Fibroblast of skin of scalp (primary cell): ENCODE results near the gene ARL15.

Experiments
- DNase-seq: peaks from one replicate; pipeline ENCODE4 v3.0.0-alpha.2; 2013

ARL15 gene

DNA sequence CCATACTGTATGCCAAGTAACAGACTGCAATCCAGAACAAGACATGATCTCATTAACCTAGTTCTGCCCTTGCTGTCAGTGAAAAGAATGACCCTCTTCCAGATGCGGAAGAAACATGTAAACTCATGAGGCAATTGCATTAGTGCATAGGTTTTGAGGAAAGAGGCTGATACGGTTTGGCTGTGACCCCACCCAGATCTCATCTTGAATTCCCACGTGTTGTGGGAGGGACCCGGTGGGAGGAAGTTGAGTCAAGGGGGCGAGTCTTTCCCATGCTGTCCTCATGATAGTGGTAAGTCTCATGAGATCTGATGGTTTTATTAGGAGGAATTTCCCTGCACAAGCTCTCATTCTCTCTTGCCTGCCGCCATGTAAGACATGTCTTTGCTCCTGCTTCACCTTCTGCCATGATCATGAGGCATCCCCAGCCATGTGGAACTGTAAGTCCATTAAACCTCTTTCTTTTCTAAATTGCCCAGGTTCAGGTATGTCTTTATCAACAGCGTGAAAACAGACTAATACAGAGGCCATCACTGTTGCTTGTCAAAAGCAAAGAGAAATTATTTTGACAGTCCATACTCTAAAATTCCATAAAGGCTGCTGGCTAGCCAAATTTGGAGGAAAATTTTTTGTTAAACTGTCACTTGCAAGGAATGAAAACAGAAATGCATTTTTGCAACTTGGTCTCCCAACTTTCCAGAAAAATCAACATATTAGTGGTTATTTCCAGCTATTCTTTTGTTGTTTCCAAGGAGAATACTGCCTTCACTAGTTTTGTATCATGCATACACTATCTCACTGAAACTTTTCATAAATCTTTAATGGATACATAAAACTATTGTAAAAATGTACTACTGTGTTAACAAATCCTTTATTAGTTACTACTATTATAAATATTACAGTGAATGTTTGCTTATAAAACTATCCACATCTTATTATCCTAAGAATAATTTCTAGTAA, 3.2 kb upstream of the ARL15 start:
- DNase-seq: peak; percentile 7

- no peak for DNase-seq
Measured at GRCh38 chr5:54312499-54312898, 2.1 kb upstream of the ARL15 start.

GRCh38 chr5:54311176-54311677, 854 bp upstream of the ARL15 start:
- peak; percentile 6 for DNase-seq

DNA sequence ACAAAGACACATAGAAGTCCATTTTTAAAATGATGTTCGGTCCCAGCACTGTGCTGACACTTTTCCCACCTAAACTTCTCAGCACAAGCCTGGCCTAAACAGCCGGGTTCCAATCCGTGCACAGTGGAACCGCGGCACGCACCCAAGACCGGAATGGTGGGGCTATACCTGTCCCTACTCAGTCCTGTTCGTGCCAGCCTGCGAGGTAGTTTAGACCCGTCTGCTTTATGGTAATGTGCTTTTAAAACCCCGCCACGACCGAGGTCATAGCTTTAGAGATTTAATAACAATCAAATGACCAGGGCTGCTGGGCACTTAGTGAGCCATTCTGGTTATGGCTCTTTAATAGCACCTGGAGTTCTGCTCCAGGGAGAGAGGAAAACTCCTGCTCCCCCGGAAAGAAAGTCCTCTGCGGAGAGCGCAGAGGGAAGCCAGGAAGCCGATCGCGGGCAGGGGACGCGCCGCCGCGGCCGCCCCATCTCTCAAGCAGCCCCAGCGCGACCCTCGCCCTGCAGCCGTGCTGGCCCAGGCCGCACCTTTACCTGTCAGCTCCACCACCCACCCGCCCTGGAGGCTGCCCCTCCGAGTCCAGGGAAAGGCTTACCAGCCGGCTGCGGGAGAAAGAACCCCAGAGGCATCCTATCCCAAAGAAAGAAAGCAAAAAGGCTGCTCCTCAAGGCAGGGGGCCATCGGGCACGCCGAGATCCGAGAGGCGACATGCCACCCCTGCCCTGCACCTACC, 511 bp downstream of the ARL15 start:
- DNase-seq: no peak

DNA sequence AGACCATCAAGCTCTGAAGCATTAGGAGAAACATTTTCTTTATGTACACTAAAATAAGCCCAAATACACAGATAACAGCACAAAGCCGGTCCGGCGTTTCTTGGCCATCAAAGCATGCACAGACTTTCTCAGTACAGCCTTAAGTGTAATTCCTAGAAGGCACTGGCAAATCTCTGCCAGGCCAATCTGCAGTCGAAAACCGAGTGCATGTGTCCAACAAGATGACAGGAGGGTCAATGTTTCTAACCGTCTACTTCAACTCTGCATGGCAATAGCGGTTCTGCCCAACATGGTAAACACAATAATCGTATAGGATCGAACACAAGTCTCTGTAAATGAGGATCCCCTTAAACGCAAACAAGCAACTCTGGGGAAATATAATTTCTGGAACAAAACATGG, 1.1 kb downstream of the ARL15 start:
- no peak for DNase-seq

DNA sequence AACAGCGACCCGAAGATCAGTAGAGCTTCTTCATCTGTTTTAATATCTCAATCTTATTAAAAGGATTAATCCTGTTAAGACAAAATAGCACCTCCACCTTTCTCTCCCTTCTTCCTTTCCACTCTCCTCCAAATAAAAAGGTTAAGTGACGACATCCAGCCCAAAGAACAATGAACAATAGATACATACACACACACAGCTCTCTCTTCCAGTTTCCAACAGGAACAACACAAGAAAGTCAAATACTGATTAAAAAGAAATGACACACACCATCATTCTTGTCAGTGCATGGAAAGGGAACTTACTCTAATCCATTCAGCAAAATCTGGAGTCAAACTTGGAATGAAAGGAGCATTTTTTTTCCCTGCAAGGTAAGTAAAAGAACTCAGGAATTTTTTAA, 2.8 kb downstream of the ARL15 start:
- no peak for DNase-seq

GRCh38 chr5:54306893-54307292, 3.5 kb downstream of the ARL15 start:
- no peak for DNase-seq

DNA sequence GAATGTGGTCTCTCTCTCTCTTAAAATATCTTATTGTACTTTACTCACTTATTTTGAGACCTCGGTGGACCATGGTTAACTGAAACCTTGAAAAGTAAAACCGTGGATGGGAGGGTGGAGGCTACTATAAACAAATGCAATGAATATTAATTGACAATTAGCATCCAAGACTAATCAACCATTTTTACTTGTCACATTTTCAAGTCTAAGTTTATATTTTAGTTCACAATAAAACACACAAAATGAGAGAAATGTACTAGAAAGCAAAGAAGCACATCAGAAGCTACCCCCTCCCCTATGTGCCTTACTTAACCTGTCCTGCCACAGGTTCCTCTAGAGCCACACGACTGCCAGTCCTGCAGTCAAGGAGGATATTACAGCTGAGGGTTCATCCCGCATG, 4.6 kb downstream of the ARL15 start:
- DNase-seq: no peak

DNA sequence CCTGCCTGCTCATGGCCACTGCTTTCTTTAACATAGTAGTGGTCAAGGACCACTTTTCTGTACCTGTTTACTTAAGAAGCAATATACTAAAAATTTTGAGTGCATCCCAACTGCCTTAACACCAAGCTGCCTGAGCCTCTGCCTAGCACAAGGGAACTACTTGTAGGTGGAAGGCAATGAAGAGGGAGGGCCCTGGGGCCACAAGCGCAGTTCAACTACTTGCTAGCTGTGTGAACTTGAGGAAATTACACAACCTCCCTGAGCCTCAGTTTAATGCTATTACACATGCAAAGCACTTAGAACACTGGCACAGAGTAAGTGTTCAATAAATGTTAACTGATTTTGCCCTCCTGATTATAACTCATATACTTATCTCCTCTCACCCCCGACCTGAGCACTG, 6.3 kb downstream of the ARL15 start:
- DNase-seq: no peak

DNA sequence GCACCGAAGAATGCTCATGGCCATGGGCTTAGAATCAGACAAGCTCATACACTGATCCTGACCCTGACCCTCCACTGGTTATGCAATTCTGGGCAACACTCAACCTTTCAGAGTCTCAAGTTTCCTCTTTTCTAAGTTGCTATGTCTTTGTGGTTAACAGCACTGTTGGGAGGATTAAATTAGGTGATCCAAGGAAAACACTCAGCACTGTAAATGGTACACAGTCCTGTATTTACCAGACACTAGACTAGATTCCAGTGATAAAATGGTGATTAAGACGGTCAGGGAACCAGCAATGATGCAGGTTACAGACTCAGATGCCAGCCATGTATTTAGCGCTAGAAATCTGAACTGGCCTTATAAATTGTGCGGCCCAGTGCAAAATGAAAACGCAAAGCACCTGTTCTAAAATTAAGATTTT, 8.1 kb downstream of the ARL15 start:
- DNase-seq: peak; percentile 15

DNA sequence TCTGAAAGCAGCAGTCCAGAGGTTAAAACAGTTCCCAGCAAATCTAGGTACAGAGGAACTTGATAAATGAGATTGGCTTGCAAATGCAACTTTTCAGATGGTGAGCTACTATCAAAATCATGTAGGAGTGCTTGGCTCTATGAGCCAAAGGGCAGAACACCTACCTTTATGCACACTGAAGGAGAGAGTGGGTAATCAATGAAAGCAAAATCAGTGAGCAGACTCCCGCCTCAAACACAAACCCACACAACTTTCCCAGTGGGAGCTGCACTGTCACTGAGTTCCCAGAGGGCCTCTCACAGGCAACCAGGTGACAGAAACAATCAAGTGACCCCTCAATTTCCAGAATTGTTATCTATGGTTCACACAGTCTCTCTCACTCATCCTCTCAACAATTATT, 8.5 kb downstream of the ARL15 start:
- no peak for DNase-seq

- DNase-seq: peak; percentile 43
Measured at GRCh38 chr5:54301220-54301619, 9.2 kb downstream of the ARL15 start.

- no peak for DNase-seq
Measured at GRCh38 chr5:54298947-54299346, 11.4 kb downstream of the ARL15 start.

GRCh38 chr5:54296386-54296785, 14.0 kb downstream of the ARL15 start:
- no peak for DNase-seq

GRCh38 chr5:54295651-54296276, 14.6 kb downstream of the ARL15 start:
- DNase-seq: no peak

DNA sequence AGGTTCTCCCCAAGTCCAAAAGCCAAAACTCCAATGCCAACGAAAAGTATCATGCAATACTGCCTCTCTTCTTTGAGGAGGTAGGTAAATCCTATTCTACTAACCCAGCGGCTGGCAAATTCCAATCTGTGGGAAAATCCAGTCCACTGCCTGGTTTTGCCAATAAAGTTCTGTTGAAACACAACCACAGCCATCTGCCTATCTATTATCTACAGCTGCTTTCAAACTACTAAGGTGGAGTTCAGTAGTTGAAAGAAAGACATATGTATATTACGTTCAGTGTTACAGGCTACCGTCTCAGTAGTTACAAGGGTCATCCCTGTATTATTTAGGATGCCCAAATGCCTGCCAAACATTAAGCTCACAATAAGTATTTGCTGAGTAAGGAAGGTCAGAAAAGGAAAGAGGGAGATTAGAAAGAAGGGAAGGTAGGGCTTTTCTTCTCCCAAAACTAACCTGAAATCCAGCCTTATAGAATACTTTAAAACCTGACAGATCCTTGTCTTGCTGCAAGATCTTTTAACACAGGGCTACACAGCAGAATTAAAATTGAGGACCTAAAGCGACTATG, 16.2 kb downstream of the ARL15 start:
- no peak for DNase-seq

DNA sequence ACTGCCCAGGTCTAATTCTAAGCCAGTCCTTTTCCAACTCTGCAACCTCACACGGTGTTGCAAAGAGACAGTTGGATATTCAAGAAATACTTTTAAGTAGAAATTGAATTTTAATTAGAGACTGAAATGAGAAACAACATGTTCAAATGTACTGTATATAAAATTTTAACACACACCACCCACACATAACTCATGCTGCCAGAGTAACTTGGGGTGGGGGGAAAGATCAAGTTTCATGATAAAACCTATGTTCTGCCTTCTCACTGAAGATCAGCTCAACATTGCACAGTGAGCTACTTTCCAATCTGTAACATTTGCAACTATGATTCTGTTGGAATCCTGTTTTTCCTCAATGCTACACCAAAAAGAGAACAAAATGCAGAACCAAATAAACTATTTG, 17.5 kb downstream of the ARL15 start:
- DNase-seq: no peak

GRCh38 chr5:54291498-54291897, 18.9 kb downstream of the ARL15 start:
- DNase-seq: no peak

- no peak for DNase-seq
Measured at GRCh38 chr5:54289769-54290168, 20.6 kb downstream of the ARL15 start.

GRCh38 chr5:54288568-54289217, 21.7 kb downstream of the ARL15 start:
- no peak for DNase-seq

DNA sequence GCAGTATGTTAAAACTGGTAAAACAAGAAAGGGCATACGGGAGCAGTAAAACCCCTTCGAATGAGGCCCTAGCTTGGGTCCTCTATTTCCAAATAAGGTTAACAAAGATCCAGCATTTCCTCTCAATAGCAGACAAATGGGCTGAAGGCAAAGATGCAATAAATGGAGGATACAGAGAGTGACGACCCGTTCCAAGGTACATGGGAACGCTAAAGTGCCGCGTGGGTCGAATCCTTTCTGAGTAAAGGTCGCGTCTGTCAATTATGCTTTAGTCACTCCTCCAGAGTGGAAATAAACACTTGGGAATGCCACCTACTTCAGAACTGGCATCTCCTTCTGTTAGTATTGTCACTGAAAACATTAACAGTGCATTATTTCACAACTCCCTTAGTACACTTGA, 24.7 kb downstream of the ARL15 start:
- DNase-seq: no peak

DNA sequence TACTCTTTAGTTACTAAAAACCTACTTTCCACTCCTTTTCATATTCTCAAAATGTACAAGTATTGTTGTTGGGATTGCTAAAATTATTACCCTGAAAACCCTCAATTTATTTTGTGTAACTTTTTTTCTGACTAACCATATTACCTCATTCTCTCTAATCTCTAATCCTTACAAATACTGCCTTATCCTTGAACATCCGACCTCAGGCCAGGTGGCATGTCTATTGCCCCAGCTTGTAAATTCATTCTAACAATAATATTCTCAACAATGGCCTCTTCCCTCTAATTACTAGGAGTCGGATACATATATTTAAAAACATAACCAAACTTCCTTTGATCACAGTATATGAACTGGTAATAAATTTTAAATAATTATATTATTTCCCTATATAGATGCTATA, 25.8 kb downstream of the ARL15 start:
- DNase-seq: no peak
